ENCODE data around the gene CRKL.

Gene CRKL

DNA sequence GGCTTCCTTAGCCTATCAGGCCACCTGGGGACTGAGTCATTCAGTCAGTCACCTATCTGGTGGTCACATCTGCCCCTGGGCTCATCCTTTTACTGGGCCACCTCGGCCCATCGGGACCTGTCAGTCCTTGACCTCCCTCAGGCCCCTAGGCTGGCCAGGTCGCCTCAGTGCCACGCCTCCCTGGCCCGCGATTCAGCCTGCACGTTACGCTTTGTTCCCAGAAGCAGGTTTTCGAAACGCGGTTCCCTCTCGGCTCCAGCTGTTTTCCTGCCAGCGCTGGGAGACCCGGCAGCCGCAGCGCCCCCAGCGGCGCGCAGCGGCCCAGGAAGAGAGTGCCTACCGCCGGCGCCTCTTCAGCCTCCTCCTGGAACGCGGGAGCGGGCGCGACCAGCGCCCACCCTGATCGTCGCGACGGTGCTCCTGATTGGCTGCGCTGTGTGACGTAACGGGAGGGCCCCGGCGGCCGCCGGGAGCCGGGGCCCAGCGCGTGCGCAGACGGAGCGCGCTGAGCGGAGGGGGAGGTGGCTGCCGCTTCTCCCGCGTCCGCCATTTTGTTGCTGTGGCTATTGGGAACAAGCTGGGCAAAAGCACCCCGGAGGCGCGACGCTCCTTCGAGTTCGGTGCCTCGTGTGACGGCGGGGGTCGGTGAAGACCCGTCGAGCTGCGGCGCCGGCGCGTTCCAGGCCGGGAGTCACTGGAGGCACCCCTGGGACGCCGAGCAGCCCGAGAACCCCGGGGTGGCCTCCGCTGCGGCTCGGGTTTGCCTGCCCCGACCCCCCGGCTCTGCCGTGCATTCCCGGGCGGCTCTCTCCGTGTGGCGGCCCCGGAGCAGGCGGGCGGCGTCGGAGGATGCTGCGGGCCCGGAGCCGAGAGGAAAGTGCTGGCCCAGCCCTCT lies at the start of gene CRKL:
Gene CRKL (plus strand): TSS at position 492 of the 895 bp plus-strand sequence. CDS start 528 bp downstream, outside the sequence.
- ChIA-PET POLR2A (interaction anchor here (0.6 to 3.1 kb wide), 10 partner anchors 9 to 86 kb away, joined by 3 to 15 read pairs (median 3); partner anchors contain the start of genes LZTR1 and THAP7), CTCF (interaction anchor here (0.6 to 1.7 kb wide), 8 partner anchors 9 to 149 kb away, joined by 3 to 12 read pairs (median 4); no protein-coding TSS in a partner anchor)
- TF ChIP-seq PKNOX1 (IDR thresholded peaks at IDR 0.05) (0 out of 2 replicates have a peak, but pooled peaks have one; percentile 2), L3MBTL2 (conservative IDR thresholded peaks at IDR 0.05) (peak; percentile 63), HDGF (IDR thresholded peaks at IDR 0.05; ENCODE audit: borderline replicate concordance) (peak; percentile 26; the same call in 1 of the 2 replicates), BHLHE40 (IDR thresholded peaks at IDR 0.05; ENCODE audit: borderline replicate concordance) (no peak)
- DNase-seq (ENCODE audit: extremely low spot score) = peak; percentile 100

DNA sequence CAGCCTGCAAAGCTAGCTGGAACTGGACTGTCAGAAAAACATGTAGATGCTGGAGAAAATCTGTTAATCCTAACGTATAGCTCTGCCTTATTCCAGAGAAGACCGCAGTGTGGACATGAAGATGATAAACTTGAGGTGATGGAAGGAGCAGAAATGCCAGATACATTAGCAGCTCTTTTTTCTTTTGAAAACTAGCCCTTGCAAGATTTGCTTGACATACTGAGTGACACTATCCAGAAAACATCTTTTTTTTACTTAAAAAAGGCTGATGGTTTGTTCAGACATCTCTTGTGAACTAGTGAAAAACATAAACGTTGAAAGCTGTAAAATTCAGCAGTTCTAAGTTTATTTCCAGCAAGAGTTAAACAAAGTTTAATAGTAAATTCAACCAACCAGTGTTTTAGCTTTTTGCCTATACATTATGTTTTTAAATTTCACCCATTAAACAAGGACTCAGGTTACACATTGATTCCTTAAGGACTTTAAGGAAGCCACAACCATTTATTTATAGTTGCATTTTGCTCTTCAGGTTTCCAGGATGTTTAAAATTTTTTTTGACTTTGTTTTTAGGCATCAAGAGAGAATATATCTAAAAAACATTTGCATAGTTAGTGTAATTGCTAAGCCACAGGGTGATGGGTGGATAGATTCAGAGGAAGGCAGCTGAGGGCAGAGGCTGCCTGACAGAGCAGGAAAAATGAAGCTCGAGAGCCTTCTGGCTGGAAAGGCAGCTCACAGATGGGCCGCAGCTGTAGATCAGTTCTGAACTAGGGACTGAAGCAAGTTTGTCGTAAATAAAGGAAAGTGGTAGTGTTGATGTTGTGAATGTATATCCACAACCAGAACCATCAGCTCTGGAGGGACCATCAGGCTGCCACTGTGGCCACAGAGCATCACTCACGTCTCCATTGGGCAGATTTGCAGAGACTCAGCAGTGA lies 48.9 kb upstream of the CRKL start:
- ChIA-PET CTCF (interaction anchor here (1.9 kb wide), 1 partner anchor 17 kb away, joined by 10 read pairs; no protein-coding TSS in a partner anchor), POLR2A (interaction anchor here (1.8 to 2.3 kb wide), 2 partner anchors 9 to 12 kb away, joined by 4 to 8 read pairs; partner anchors contain the start of genes PI4KA and SNAP29)
- no peak for DNase-seq (ENCODE audit: extremely low spot score)
- no peak for TF ChIP-seq LEF1 (IDR thresholded peaks at IDR 0.05; ENCODE audit: borderline replicate concordance)
- TF ChIP-seq L3MBTL2 (conservative IDR thresholded peaks at IDR 0.05) = no peak
- no peak for TF ChIP-seq ARNT (IDR thresholded peaks at IDR 0.05)
- no peak for TF ChIP-seq CTBP1 (IDR thresholded peaks at IDR 0.05; ENCODE audit: borderline replicate concordance)
- TF ChIP-seq SP1 (IDR thresholded peaks at IDR 0.05) = no peak
- no peak for TF ChIP-seq SUZ12 (IDR thresholded peaks at IDR 0.05)

- DNase-seq (ENCODE audit: extremely low spot score) = no peak
- TF ChIP-seq FOXK2 (IDR thresholded peaks at IDR 0.05) (no peak), HDGF (IDR thresholded peaks at IDR 0.05; ENCODE audit: borderline replicate concordance) (no peak), FOXA1 (IDR thresholded peaks at IDR 0.05) (no peak), PKNOX1 (IDR thresholded peaks at IDR 0.05) (no peak), TARDBP (IDR thresholded peaks at IDR 0.05) (no peak), FOXM1 (IDR thresholded peaks at IDR 0.05; ENCODE audit: borderline replicate concordance) (no peak), ELF4 (IDR thresholded peaks at IDR 0.05) (no peak), ARNT (IDR thresholded peaks at IDR 0.05) (no peak), LEF1 (IDR thresholded peaks at IDR 0.05; ENCODE audit: borderline replicate concordance) (no peak), BHLHE40 (IDR thresholded peaks at IDR 0.05; ENCODE audit: borderline replicate concordance) (no peak), ZNF384 (IDR thresholded peaks at IDR 0.05) (no peak), L3MBTL2 (conservative IDR thresholded peaks at IDR 0.05) (no peak), CTBP1 (IDR thresholded peaks at IDR 0.05; ENCODE audit: borderline replicate concordance) (no peak), SUZ12 (IDR thresholded peaks at IDR 0.05) (no peak), SP1 (IDR thresholded peaks at IDR 0.05) (no peak), NFRKB (IDR thresholded peaks at IDR 0.05) (no peak)
- ChIA-PET POLR2A (interaction anchor here (1.8 to 2.3 kb wide), 2 partner anchors 10 to 13 kb away, joined by 4 to 8 read pairs; partner anchors contain the start of genes PI4KA and SNAP29), CTCF (interaction anchor here (1.9 kb wide), 1 partner anchor 16 kb away, joined by 10 read pairs; no protein-coding TSS in a partner anchor)
Observed at GRCh38 chr22:20869234-20869633, 48.0 kb upstream of the CRKL start.

- no peak for TF ChIP-seq ARNT (IDR thresholded peaks at IDR 0.05)
- TF ChIP-seq ELF4 (IDR thresholded peaks at IDR 0.05) = no peak
- no peak for TF ChIP-seq ZNF384 (IDR thresholded peaks at IDR 0.05)
- no peak for TF ChIP-seq TARDBP (IDR thresholded peaks at IDR 0.05)
- TF ChIP-seq FOXK2 (IDR thresholded peaks at IDR 0.05) = no peak
- no peak for TF ChIP-seq SP1 (IDR thresholded peaks at IDR 0.05)
- TF ChIP-seq BHLHE40 (IDR thresholded peaks at IDR 0.05; ENCODE audit: borderline replicate concordance) = no peak
- TF ChIP-seq L3MBTL2 (conservative IDR thresholded peaks at IDR 0.05) = no peak
- TF ChIP-seq NFRKB (IDR thresholded peaks at IDR 0.05) = no peak
- no peak for TF ChIP-seq SUZ12 (IDR thresholded peaks at IDR 0.05)
- no peak for TF ChIP-seq FOXA1 (IDR thresholded peaks at IDR 0.05)
- TF ChIP-seq HDGF (IDR thresholded peaks at IDR 0.05; ENCODE audit: borderline replicate concordance) = no peak
- no peak for TF ChIP-seq CTBP1 (IDR thresholded peaks at IDR 0.05; ENCODE audit: borderline replicate concordance)
- no peak for TF ChIP-seq PKNOX1 (IDR thresholded peaks at IDR 0.05)
- no peak for TF ChIP-seq LEF1 (IDR thresholded peaks at IDR 0.05; ENCODE audit: borderline replicate concordance)
- DNase-seq (ENCODE audit: extremely low spot score) = no peak
- CTCF ChIA-PET = no interaction called here
- POLR2A ChIA-PET = no interaction called here
Observed at GRCh38 chr22:20873214-20873613, 44.0 kb upstream of the CRKL start.

DNA sequence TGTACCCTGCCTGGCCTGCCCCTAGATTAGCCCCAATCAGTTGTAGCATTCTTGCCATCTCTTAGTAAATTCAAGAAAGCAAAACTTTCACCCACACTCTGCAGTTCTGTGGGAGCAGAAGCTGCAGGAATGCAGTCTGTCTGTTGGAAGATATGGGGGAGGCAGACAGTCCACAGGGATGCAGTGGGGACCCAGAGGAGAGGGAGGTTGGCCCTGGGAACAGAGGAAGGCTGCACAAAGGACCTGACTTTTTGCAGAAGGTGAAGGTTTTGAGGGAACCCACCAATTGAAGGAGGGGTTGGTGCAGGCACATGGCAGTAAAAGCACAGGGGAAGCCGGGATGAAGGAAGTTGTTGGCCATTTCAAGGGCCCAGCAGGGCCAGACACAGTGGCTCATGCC lies 41.9 kb upstream of the CRKL start:
- CTCF ChIA-PET = interaction anchor here (1.1 kb wide), 1 partner anchor 11 kb away, joined by 6 read pairs; no protein-coding TSS in a partner anchor
- DNase-seq (ENCODE audit: extremely low spot score) = no peak
- TF ChIP-seq PKNOX1 (IDR thresholded peaks at IDR 0.05) (no peak), TARDBP (IDR thresholded peaks at IDR 0.05) (no peak), HDGF (IDR thresholded peaks at IDR 0.05; ENCODE audit: borderline replicate concordance) (no peak), FOXK2 (IDR thresholded peaks at IDR 0.05) (no peak), FOXM1 (IDR thresholded peaks at IDR 0.05; ENCODE audit: borderline replicate concordance) (no peak), ELF4 (IDR thresholded peaks at IDR 0.05) (no peak), SP1 (IDR thresholded peaks at IDR 0.05) (no peak), ZNF384 (IDR thresholded peaks at IDR 0.05) (no peak), ARNT (IDR thresholded peaks at IDR 0.05) (no peak), FOXA1 (IDR thresholded peaks at IDR 0.05) (no peak), CTBP1 (IDR thresholded peaks at IDR 0.05; ENCODE audit: borderline replicate concordance) (no peak), L3MBTL2 (conservative IDR thresholded peaks at IDR 0.05) (no peak), NFRKB (IDR thresholded peaks at IDR 0.05) (no peak)
- POLR2A ChIA-PET = interaction anchor here (0.8 kb wide), 1 partner anchor 8 kb away, joined by 3 read pairs; no protein-coding TSS in a partner anchor

Data from HEK293T (cell line).